Measurements from ENCODE around the gene DCAF11. TPM values are rescaled to one million over a fixed set of nuclear protein-coding genes. Genes with fewer than 3 reads are reported as not detected.

The DCAF11 gene
- total RNA-seq, 4 donors from 2014 or later, result 50.1 to 76.0 (median 54.4) TPM

- no peak for ATAC-seq (ENCODE audit: low FRiP score)
These were observed 17.0 kb downstream of the DCAF11 start for GRCh38 chr14:24131549-24131966.

DNA sequence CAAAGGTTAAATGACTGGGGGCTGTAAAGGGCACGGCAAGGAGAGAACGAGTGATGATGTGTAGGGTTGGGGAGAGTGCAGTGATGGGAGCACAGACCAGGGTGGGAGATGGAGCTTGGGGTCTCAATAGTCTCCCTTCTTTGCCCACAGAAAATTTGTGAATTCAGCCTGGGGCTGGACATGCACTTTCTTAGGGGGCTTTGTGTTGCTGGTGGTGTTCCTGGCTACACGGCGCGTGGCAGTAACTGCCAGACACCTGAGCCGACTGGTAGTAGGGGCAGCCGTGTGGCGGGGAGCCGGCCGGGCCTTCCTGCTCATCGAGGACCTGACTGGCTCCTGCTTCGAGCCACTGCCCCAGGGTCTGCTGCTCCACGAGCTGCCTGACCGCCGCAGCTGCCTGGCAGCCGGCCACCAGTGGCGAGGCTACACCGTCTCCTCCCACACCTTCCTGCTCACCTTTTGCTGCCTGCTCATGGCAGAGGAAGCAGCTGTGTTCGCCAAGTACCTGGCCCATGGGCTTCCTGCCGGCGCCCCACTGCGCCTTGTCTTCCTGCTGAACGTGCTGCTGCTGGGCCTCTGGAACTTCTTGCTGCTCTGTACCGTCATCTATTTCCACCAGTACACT is 17.6 kb downstream of the DCAF11 start:
- TF ChIP-seq, protein P1, sequence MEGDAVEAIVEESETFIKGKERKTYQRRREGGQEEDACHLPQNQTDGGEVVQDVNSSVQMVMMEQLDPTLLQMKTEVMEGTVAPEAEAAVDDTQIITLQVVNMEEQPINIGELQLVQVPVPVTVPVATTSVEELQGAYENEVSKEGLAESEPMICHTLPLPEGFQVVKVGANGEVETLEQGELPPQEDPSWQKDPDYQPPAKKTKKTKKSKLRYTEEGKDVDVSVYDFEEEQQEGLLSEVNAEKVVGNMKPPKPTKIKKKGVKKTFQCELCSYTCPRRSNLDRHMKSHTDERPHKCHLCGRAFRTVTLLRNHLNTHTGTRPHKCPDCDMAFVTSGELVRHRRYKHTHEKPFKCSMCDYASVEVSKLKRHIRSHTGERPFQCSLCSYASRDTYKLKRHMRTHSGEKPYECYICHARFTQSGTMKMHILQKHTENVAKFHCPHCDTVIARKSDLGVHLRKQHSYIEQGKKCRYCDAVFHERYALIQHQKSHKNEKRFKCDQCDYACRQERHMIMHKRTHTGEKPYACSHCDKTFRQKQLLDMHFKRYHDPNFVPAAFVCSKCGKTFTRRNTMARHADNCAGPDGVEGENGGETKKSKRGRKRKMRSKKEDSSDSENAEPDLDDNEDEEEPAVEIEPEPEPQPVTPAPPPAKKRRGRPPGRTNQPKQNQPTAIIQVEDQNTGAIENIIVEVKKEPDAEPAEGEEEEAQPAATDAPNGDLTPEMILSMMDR (IDR thresholded peaks at IDR 0.05), result no peak
- no peak for ATAC-seq (ENCODE audit: low FRiP score)
- no peak for DNase-seq (ENCODE audit: low spot score)

More at GRCh38 chr14:24131549-24131966, 17.0 kb downstream of the DCAF11 start:
- TF ChIP-seq, protein P1 (IDR thresholded peaks at IDR 0.05), result no peak
- DNase-seq (ENCODE audit: low spot score), result no peak

- no peak for ATAC-seq (ENCODE audit: low FRiP score)
- DNase-seq (ENCODE audit: low spot score), result no peak
- TF ChIP-seq, protein P1 (IDR thresholded peaks at IDR 0.05), result no peak
These were observed 18.4 kb downstream of the DCAF11 start for GRCh38 chr14:24132976-24133375.

DNA sequence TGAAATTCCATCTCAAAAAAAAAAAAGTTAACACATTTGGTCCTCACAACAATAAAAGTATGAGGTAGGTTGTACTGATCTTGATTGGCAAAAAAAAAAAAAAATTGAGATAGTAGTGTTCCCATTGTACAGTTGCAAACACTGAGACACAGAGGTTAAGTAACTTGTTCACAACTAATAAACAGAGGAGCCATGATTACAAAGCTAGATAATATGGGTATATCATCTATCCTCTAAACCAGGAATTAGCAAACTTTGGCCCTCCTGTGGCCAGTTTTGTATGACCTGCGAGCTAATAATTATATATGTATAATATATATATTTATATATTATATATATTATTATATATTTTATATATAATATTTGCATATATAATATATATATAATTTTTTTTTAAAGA is 19.2 kb downstream of the DCAF11 start:
- no peak for DNase-seq (ENCODE audit: low spot score)
- no peak for ATAC-seq (ENCODE audit: low FRiP score)

GRCh38 chr14:24135584-24135833 is 20.9 kb downstream of the DCAF11 start:
- TF ChIP-seq, protein P1 (IDR thresholded peaks at IDR 0.05), result no peak
- DNase-seq (ENCODE audit: low spot score) (no peak), ATAC-seq (ENCODE audit: low FRiP score) (no peak)

More for the DNA sequence above, 19.2 kb downstream of the DCAF11 start:
- TF ChIP-seq, protein P1 (IDR thresholded peaks at IDR 0.05), result no peak

DNA sequence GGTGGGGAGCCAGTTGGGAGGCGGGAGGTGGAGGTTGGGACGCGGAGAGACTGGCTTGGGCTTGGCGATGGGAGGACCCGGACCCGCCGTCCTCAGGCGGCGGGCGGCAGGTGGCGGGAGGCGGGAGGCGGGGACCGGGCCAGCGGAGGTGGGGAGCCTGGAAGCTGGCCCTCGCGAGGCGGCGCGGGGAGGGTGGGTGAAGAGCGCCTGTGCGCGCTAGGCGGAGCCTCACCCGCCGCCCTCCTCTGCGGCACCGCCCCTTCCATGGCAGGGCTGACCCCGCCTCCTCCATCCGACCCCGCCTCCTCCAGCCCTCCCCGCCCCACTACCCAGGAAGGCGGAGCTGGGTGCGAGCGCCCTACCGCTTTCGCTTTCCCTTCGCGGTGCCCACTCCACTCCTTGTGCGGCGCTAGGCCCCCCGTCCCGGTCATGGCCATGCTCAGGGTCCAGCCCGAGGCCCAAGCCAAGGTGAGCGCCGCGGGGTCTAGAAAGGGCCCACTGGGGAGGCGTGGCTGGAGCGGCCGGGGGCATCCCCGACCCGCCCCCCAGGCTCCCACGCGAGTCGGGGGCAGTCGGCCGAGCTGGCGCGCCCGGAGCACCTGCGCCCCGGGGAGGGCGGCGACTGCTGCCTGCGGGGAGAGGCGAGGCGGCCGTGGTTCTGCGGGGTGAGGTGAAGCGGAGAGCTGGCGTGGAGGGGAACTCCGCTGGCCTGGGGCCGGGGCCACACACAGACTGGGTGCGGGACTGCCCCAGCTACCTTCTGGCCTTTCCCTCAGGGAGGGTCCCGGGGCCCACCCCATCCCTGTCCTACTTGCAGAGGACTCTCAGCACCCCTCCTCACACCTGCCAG is 21.5 kb downstream of the DCAF11 start, which contains the start of gene PSME1:
Gene PSME1, plus strand, starts transcription at position 361 of the 850 bp plus-strand sequence. Its CDS starts 69 bp downstream, at position 430.
- peak; percentile 97 for ATAC-seq (ENCODE audit: low FRiP score)
- DNase-seq (ENCODE audit: low spot score), result peak; percentile 78
- TF ChIP-seq, protein P1 (IDR thresholded peaks at IDR 0.05), result no peak

Data from omental fat pad (tissue), 4 donors.